IPS DF 19.7 (cell line): Measurements from ENCODE around the gene MACC1.
"Not testable (repeated sequence)": the region's sequence is repeated elsewhere in the genome, so short reads cannot be mapped to it uniquely, and the experiment has no call there.

Experiments
- DNase-seq: peaks from one replicate; pipeline ENCODE4 v3.0.0-alpha.2; 2013; ENCODE audit warnings: low read depth, low spot score

The MACC1 gene

GRCh38 chr7:20207811-20208210, 9.4 kb downstream of the MACC1 start:
- DNase-seq, result not testable (repeated sequence)

DNA sequence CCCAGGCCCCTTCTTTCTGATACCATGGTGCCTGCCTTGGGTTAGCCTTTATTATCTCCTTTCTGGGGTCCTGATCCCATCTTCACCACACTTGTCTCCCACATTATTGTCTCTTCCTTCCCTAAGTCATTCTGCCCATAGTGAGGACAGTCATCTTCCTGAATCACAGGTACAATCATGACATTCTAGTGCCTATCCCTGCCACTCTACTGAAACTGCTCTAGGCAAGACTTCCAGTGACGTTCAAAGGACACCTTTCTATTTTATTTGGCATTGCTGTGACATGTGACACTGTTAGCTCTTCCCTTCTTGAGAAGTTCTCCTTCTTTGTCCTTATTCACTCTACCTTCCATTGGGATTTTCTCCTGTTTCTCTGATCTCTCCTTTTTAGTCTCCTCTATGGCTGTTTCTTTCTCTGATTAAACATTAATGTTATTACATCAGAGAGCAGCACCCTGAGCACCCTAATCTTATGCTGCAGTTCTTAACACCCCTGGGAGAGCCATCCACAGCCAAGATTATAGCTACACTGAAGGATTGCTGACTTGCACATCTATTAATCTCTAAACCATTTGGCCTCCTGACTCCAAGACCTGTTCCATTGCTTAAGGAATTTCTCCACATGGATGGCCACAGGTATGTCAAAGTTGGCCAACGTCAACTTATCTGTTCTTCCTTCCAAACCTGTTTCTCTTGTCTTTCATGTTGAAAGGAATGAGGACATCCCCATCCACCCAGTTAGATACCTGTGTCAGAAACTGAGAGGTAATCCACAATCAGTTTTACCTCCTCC, 10.9 kb downstream of the MACC1 start:
- DNase-seq, result no peak

DNA sequence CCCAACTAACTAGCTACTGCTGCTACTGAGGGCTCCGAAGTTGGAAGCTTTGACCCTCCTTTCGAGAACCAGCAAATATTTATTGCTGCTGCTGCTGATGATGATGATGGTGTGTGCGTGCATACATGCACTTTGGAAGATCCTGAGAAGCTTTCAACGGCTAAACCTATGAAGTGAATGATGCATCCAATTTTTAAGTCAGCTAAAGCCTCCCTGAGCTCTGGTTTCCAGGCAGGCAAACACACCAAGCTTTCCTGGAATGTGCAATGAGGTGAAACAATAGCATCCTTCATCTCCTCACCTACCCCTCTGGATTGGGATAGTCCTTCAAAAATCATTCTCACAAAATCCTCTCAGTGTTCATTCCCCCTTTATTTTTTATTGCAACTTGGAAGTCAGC, 13.9 kb downstream of the MACC1 start:
- DNase-seq, result no peak

GRCh38 chr7:20201380-20201779, 15.8 kb downstream of the MACC1 start:
- no peak for DNase-seq

- DNase-seq, result no peak
These were observed 16.2 kb downstream of the MACC1 start for GRCh38 chr7:20200971-20201370.

- DNase-seq, result no peak
These were observed 16.8 kb downstream of the MACC1 start for GRCh38 chr7:20200361-20200760.

- DNase-seq, result no peak
These were observed 18.0 kb downstream of the MACC1 start for GRCh38 chr7:20199015-20199737.

GRCh38 chr7:20198260-20198659, 18.9 kb downstream of the MACC1 start:
- no peak for DNase-seq

- no peak for DNase-seq
These were observed 19.3 kb downstream of the MACC1 start for GRCh38 chr7:20197837-20198236.

GRCh38 chr7:20197125-20197748, 19.9 kb downstream of the MACC1 start:
- no peak for DNase-seq

DNA sequence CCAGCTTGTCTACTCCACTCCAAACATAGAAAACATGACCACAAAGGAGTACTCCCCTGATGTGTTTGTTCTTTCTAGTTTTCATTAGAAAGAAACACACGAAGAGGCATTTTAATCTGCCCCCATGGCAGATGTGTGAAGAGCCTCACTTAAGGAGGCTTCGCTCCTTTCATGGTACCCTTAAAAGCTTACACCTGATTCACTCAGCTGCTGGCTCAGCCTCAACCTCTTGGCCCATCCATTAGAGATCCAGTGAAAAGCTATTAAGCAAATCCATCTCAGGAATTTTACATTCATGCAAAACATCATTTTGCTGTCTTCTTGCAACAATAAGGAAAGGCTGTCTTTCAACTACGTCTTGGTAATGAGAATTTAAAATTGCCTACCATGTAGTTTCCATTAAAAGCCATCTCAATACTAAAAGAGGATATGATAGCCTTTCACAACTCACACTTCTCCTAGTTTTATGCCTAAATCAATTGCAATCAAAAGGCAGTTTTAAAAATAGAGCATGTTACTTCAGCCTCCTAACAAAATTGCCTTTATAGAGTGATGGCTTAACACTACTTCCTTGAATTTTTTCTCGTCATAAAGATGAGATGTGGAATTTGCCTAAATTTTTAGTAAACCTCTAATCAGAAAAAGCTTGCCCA, 22.7 kb downstream of the MACC1 start:
- no peak for DNase-seq

DNA sequence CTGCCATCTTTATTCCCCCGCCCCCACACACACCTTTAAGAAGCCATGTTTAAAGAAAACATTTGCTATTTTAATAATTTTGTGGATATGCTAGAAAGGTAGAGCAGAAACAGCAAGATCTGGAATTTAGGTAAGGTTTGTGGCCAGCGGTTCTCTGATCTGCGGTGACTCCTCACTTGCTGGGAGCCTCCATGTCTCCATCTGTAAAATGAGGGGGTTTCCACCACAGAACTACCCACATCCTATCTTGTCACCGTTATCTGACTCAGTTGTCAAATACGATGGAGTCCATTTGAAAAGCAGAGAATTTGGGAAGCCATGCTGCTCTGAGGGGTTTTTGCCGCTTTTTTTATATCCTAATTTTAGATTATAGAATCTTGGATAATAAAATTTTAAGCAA, 23.3 kb downstream of the MACC1 start:
- DNase-seq, result no peak

DNA sequence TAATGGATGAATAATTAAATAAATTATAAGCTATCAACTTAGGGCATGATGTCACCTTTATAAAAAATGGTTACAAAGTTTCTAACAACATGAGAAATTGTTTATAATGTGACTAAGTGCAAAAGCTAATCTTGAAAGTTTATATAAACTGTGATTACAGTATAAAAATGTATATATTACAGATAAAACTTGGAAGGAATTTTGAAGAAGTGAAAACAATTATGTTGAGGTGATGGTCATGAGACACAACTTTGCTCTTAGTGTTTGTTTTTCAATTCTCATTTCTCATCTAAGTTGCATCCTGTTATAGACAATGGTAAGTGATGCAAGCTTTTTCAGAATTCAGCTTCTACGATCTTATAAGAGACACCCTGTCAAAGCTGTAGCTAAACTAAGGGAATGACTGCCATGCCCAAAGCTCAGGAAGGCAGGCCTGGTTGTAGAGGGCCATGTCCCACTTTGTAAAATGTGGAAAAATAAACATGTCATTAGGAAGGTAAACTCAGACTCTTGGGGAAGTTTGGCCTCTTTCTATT, 23.9 kb downstream of the MACC1 start:
- DNase-seq, result no peak

DNA sequence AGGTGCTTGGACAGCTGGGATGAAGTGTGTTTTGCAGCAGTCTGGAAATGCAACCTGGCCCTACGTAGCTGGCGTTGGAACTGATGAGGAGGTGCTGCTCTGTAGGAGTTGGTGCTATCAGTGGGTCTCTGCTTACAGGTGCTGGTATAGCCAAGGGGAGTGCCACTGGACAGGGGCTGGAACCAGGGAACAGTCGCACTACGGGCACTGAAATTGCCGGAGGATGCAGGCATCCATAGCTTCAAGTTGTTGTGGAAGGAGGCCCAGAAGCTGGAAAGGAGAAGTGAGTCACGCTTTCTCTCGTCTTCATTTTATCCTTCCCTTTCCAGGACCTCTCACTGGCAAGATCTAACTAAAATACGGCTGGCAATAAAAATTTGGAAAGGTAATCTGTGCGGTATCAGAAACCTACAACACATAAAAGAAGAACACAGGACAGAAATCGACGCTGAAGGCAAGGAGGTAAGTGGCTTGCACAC, 25.8 kb downstream of the MACC1 start:
- DNase-seq, result no peak

- no peak for DNase-seq
These were observed 26.4 kb downstream of the MACC1 start for GRCh38 chr7:20190560-20191390.

DNA sequence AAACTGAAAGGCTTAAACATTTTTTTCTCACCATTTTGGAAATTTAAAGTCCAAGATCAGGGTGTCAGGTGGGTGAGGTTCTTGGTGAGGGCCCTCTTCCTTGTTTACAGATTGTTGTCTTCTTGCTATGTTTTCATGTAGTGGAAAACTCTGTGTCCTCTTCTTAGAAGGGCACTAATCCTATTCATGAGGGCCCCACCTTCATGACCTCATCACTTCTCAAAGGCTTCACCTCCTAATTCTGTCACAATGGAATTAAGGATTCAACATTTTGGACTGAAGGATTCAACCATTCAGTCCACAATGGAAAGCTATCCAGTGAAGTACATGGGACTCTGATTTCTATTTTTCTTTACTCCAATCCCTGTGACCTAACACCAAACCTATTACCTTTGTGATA, 27.3 kb downstream of the MACC1 start:
- DNase-seq, result no peak

- DNase-seq, result no peak
These were observed 28.6 kb downstream of the MACC1 start for GRCh38 chr7:20188567-20188966.

- not testable (repeated sequence) for DNase-seq
These were observed 29.3 kb downstream of the MACC1 start for GRCh38 chr7:20187850-20188249.

DNA sequence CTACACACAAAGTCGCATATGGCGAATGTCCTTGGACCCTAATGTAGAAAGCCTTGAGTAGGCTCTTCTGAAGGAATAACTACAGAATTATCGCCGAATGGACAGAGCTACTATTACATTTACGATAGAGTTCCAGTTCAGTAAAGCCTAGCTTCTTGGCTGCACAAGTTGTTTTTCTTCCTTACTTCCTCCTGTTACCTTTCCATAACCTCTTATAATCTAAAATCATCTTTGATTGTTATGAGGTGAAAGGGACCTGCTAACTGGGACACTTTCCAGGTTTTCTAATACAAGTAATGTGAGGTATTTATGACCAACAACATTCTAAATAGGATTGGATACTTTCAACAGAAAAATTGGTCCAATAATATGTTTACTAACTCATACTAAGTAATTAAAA, 31.2 kb downstream of the MACC1 start:
- DNase-seq, result no peak

DNA sequence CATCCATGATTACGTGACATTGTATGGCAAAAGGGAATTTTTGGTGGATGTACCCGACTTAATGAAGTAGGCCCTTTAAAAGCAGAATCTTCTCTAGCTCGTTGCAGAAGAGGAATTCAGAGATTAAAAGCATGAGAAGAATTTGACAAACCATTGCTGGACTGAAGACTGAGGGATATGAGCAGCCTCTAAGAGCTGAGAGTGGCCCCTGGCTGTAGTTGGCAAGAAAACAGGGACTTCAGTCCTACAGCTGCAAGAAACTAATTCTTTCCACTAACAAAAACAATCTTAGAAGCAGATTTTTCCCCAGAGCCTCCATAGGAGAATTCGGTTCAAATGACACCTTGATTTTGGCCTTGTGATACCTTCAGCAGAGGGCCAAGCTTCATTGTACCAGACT, 34.1 kb downstream of the MACC1 start:
- no peak for DNase-seq
